Amniotic epithelial cell (primary cell): Measurements from ENCODE around the gene RNASE13.
"Not testable (repeated sequence)": the region's sequence is repeated elsewhere in the genome, so short reads cannot be mapped to it uniquely, and the experiment has no call there.

ENCODE experiments used
- DNase-seq: peaks from one replicate; pipeline ENCODE4 v3.0.0-alpha.2; 2010; ENCODE audit warnings: low read depth

RNASE13 gene

DNA sequence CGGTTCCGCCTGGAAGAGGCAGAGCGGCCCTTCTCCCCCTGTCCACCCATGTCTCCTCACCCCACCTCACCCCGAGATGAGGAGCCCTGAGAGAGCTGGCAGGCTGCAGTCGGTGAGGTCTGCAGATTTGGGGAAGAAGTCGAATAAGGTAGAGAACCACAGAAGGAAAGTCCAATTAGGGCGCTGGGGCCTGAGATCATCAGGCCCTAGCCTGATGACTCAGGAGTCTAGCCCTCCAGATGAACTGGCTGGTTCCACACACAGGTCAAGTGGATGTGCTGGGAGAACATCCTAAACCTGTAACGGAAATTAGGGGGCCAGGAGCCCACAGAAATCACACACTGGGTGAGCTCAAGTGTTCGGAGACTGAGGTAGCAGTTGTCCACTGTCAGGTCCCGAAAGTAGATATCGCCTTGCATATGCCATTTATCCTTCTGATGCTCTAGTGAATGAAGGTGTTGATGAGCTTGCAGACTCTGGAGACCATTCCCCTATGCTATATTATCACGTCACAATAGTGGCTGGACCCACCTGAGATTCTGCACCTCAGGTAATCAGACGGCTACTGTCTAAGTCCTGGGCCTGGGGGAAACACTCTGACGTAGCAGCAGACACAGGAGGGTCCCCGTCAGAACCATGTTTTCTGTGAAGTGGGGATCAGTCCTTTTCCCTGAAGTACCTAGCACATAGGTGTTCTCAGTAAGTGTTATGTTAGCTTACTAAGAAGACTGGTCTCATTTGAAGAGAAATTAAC, 45.7 kb downstream of the RNASE13 start:
- DNase-seq = no peak

DNA sequence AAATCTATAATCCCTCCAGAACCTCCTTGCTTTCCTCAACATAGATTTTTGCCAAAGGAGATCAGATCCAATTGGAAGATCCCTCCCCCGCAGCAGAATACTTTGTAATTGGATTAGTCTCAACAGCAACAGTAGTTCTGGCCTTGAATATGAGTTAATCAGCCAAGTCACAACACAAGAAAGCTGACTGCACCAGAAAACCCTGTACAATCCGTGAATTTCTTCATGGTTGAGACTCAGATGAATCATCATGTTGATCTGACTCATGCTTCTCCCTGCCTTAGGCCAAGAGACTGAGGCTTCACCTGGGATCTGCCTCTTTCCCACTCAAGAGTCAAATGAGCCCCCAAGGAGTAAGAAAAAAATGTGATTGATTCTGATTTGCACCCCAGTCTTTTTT, 47.8 kb downstream of the RNASE13 start:
- peak; percentile 98 for DNase-seq

DNA sequence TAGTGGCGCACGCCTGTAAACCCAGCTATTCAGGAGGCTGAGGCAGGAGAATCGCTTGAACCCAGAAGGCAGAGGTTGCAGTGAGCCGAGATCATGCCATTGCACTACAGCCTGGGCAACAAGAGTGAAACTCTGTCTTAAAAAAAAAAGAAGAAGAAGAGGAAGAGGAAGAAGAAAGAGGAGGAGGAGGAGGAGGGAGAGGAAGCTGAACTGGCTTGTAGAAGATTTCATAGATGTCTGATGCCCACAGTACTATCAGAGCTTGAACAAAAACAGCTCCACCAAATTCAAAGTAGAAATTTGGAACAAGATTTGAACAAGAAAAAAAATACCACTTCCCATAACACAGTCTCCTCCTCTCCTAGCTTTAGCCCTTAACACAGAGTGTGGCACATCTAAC, 49.0 kb downstream of the RNASE13 start:
- not testable (repeated sequence) for DNase-seq
